H1 (cell line): Measurements from ENCODE around the gene SSH2. TPM values are rescaled to one million over a fixed set of nuclear protein-coding genes. Genes with fewer than 3 reads are reported as not detected.

Source experiments
- CTCF ChIA-PET: fragments of 300-600 bp; sonication (Branson Sonifier 250); formaldehyde crosslinking; loops from one replicate; lab custom pipeline; 2021; ENCODE audit not compliant: partially characterized antibody; lab: Charles Lee
- POLR2A ChIA-PET: fragments of 300-600 bp; sonication (Branson Sonifier 250); formaldehyde crosslinking; loops from one replicate; lab custom pipeline; 2021; ENCODE audit warnings: inconsistent platforms; ENCODE audit not compliant: partially characterized antibody; lab: Charles Lee
- DNase-seq, 2 experiments: peaks; one replicate each; pipeline versions ENCODE4 v3.0.0 to v3.0.0-alpha.2; 2010 to 2022; ENCODE audit warnings: low spot score in 2 of 2, low read depth in 1 of 2, mixed read lengths in 1 of 2
- FAIRE-seq: peaks from 2 replicates; lab custom pipeline; 2011; peaks lifted over from hg19 to GRCh38; lab: Jason Lieb, UNC
- H2AFZ ChIP-seq: 2 replicates; pipeline ENCODE4 v1.8.1; 2012; ENCODE audit warnings: low read length, inconsistent platforms
- H2AK5ac ChIP-seq: 2 replicates; pipeline ENCODE4 v1.6.1; 2013; ENCODE audit warnings: low read depth, low read length
- H2BK120ac ChIP-seq: replicated peaks from 2 replicates; pipeline ENCODE3; 2013; ENCODE audit warnings: low read depth, low read length, inconsistent platforms
- H2BK12ac ChIP-seq: 2 replicates; pipeline ENCODE4 v1.6.1; 2013; ENCODE audit warnings: low read depth, low read length
- H2BK15ac ChIP-seq: 2 replicates; pipeline ENCODE4 v1.6.1; 2013; ENCODE audit warnings: low read length
- H2BK20ac ChIP-seq: 2 replicates; pipeline ENCODE4 v1.6.1; 2013; ENCODE audit warnings: low read length
- H2BK5ac ChIP-seq: 2 replicates; pipeline ENCODE4 v1.6.1; 2013; ENCODE audit warnings: low read depth, low read length
- H3K14ac ChIP-seq: 2 replicates; pipeline ENCODE4 v1.6.1; 2013; ENCODE audit warnings: inconsistent platforms; ENCODE audit not compliant: insufficient read length
- H3K18ac ChIP-seq: 2 replicates; pipeline ENCODE4 v1.6.1; 2013; ENCODE audit warnings: low read length; ENCODE audit errors: extremely low read depth
- H3K23ac ChIP-seq: 2 replicates; pipeline ENCODE4 v1.6.1; 2013; ENCODE audit warnings: inconsistent platforms; ENCODE audit not compliant: insufficient read length
- H3K23me2 ChIP-seq: 2 replicates; pipeline ENCODE4 v1.6.1; 2013; ENCODE audit warnings: low read depth, low read length
- H3K27ac ChIP-seq: 2 replicates; pipeline ENCODE4 v1.6.1; 2011; ENCODE audit warnings: low read depth, low read length, inconsistent platforms
- H3K27me3 ChIP-seq, 4 experiments: replicated peaks in 1 of 4; 1 replicate in 1 of 4; 2 replicates in 3 of 4; pipeline versions ENCODE4 v1.6.1 to v1.8.1; 2011 to 2013; ENCODE audit warnings: low read length in 3 of 4, mild to moderate bottlenecking in 3 of 4, inconsistent platforms in 2 of 4, mixed read lengths in 2 of 4, moderate library complexity in 1 of 4; ENCODE audit not compliant: control insufficient read depth in 3 of 4, insufficient read depth in 3 of 4; ENCODE audit errors: extremely low read depth in 1 of 4
- H3K36me3 ChIP-seq, 4 experiments: 2 replicates each; pipeline versions ENCODE4 v1.6.1 to v1.8.1; 2011 to 2013; ENCODE audit warnings: mild to moderate bottlenecking in 4 of 4, low read length in 3 of 4, moderate library complexity in 2 of 4, control low read depth in 1 of 4, inconsistent platforms in 1 of 4; ENCODE audit not compliant: insufficient read depth in 4 of 4, control insufficient read depth in 2 of 4
- H3K4ac ChIP-seq: replicated peaks from 2 replicates; pipeline ENCODE3; 2013; ENCODE audit warnings: low read length, low read depth, mixed read lengths, inconsistent platforms; ENCODE audit not compliant: insufficient read length
- H3K4me1 ChIP-seq, 4 experiments: replicated peaks in 1 of 4; 1 replicate in 1 of 4; 2 replicates in 3 of 4; pipeline versions ENCODE4 v1.6.1 to v1.8.1; 2011 to 2013; ENCODE audit warnings: low read length in 3 of 4, inconsistent platforms in 2 of 4, mixed read lengths in 1 of 4; ENCODE audit not compliant: insufficient read depth in 4 of 4, control insufficient read depth in 3 of 4
- H3K4me2 ChIP-seq, 2 experiments: 2 replicates each; pipeline versions ENCODE4 v1.6.1 to v1.8.1; 2011 to 2013; ENCODE audit warnings: low read depth in 2 of 2, low read length in 2 of 2, control low read depth in 1 of 2, inconsistent platforms in 1 of 2, mild to moderate bottlenecking in 1 of 2; ENCODE audit not compliant: insufficient read depth in 1 of 2
- H3K4me3 ChIP-seq, 4 experiments: fragments of 200-600, 300-600 bp in 1 of 4; sonication (generic), shearing (Covaris generic), sonication (Bioruptor Twin) in 1 of 4; 2 replicates each; pipeline versions ENCODE4 v1.5.1 to v1.8.1; 2011 to 2016; ENCODE audit warnings: low read length in 4 of 4, low read depth in 3 of 4, control low read depth in 2 of 4, inconsistent platforms in 2 of 4, mild to moderate bottlenecking in 2 of 4, mixed read lengths in 1 of 4, moderate library complexity in 1 of 4; ENCODE audit not compliant: insufficient read depth in 2 of 4; ENCODE audit errors: extremely low read depth in 1 of 4
- H3K56ac ChIP-seq: replicated peaks from 2 replicates; pipeline ENCODE3; 2013; ENCODE audit warnings: low read depth, mild to moderate bottlenecking, mixed read lengths, low read length, inconsistent platforms; ENCODE audit not compliant: insufficient read length
- H3K79me1 ChIP-seq: 2 replicates; pipeline ENCODE4 v1.6.1; 2013; ENCODE audit warnings: low read depth, low read length, control low read depth
- H3K79me2 ChIP-seq, 2 experiments: 2 replicates each; pipeline versions ENCODE4 v1.6.1 to v1.8.1; 2012 to 2013; ENCODE audit warnings: low read length in 2 of 2, mild to moderate bottlenecking in 2 of 2, inconsistent platforms in 1 of 2; ENCODE audit not compliant: insufficient read depth in 2 of 2, control insufficient read depth in 1 of 2
- H3K9ac ChIP-seq, 4 experiments: replicated peaks in 1 of 4; 1 replicate in 1 of 4; 2 replicates in 3 of 4; pipeline versions ENCODE4 v1.6.1 to v1.8.1; 2011 to 2013; ENCODE audit warnings: low read depth in 3 of 4, low read length in 3 of 4, control low read depth in 2 of 4, mild to moderate bottlenecking in 2 of 4, moderate library complexity in 2 of 4, inconsistent platforms in 1 of 4; ENCODE audit errors: extremely low read depth in 1 of 4
- H3K9me3 ChIP-seq, 2 experiments: 2 replicates each; pipeline versions ENCODE4 v1.6.1 to v1.8.1; 2012 to 2013; ENCODE audit warnings: mild to moderate bottlenecking in 2 of 2, moderate library complexity in 2 of 2, control low read depth in 1 of 2, inconsistent platforms in 1 of 2, low read depth in 1 of 2, low read length in 1 of 2, mixed read lengths in 1 of 2; ENCODE audit not compliant: insufficient read depth in 2 of 2
- H4K20me1 ChIP-seq, 2 experiments: replicated peaks in 1 of 2; 2 replicates each; pipeline versions ENCODE3 to v1.8.1; 2011 to 2013; ENCODE audit warnings: inconsistent platforms in 2 of 2, low read length in 2 of 2, mild to moderate bottlenecking in 1 of 2; ENCODE audit not compliant: insufficient read depth in 2 of 2, control insufficient read depth in 1 of 2
- H4K5ac ChIP-seq: 2 replicates; pipeline ENCODE4 v1.6.1; 2013; ENCODE audit warnings: low read length, low read depth, mixed read lengths, inconsistent platforms; ENCODE audit not compliant: insufficient read length
- H4K8ac ChIP-seq: 2 replicates; pipeline ENCODE4 v1.8.0; 2013; ENCODE audit warnings: mild to moderate bottlenecking, moderate library complexity, low read length, inconsistent platforms; ENCODE audit not compliant: insufficient read depth; ENCODE audit errors: extremely low read depth
- H4K91ac ChIP-seq: replicated peaks from 2 replicates; pipeline ENCODE3; 2013; ENCODE audit warnings: low read length, mixed read lengths, inconsistent platforms; ENCODE audit not compliant: insufficient read length
- CBX5 ChIP-seq: fragments of 300-800, 300-1000 bp; sonication (generic); IDR thresholded peaks from 2 replicates; pipeline ENCODE4 v1.7.1; 2016; ENCODE audit warnings: antibody characterized with exemption, low read length, low read depth
- EP300 ChIP-seq, 2 experiments: IDR thresholded peaks; 1 replicate in 1 of 2; 2 replicates in 1 of 2; pipeline ENCODE4 v1.6.1; 2011 to 2012; ENCODE audit warnings: low read depth in 2 of 2, low read length in 2 of 2, mild to moderate bottlenecking in 2 of 2, borderline replicate concordance in 1 of 2, inconsistent platforms in 1 of 2, moderate library complexity in 1 of 2
- SIX5 ChIP-seq: IDR thresholded peaks from 2 replicates; pipeline ENCODE4 v1.6.1; 2011; ENCODE audit warnings: mild to moderate bottlenecking, low read depth, low read length
- polyA plus RNA-seq, 7 experiments: library from polyadenylated mRNA; depleted of rRNA in 3 of 7; stranded (reverse) in 5 of 7; unstranded in 2 of 7; fragments of >200 nt in 5 of 7; fragments of 200-250 nt in 2 of 7; gene quantifications; 1 replicate in 5 of 7; 2 replicates in 1 of 7; 4 replicates in 1 of 7; pipeline versions ENCODE4 v1.2.1 to v1.2.3, GENCODE V29; 2011 to 2013; ENCODE audit warnings: missing spikeins in 2 of 7, mixed read lengths in 2 of 7
- total RNA-seq: library from RNA; stranded (reverse); fragmentation: NEBNext Ultra II Directional; extraction: Animal tissue kit (Norgen Biotek cat#: 25700); gene quantifications from 2 replicates; pipeline ENCODE4 v1.2.1, GENCODE V29; 2021

SSH2 gene
- total and polyA plus RNA-seq, 2 of the 8 experiments (the other 6 are each of a cell fraction or from before 2014, with no cell fraction given) = 5.2 to 15.9 TPM

GRCh38 chr17:29652976-29653375, 277.1 kb downstream of the SSH2 start:
- no peak overlapping the region for H3K23ac ChIP-seq
- H3K79me2 ChIP-seq = no peaks in the 10 kb centered on the region
- no peak overlapping the region for H4K5ac ChIP-seq
- no peak overlapping the region for H3K18ac ChIP-seq
- H4K8ac ChIP-seq = no peak overlapping the region
- ChIA-PET CTCF (interaction anchor here (0.8 to 1.5 kb wide), 2 partner anchors 9 to 126 kb away, joined by 3 to 6 read pairs; no protein-coding TSS in a partner anchor), POLR2A (interaction anchor here (0.6 kb wide), 1 partner anchor 145 kb away, joined by 4 read pairs; no protein-coding TSS in a partner anchor)
- no peaks in the 10 kb centered on the region for H3K9me3 ChIP-seq
- no peaks in the 10 kb centered on the region for H3K36me3 ChIP-seq
- no peak overlapping the region for H4K91ac ChIP-seq
- DNase-seq (no peak), FAIRE-seq (no peak)
- no peak overlapping the region for H2BK12ac ChIP-seq
- no peak overlapping the region for H2AFZ ChIP-seq
- no peak overlapping the region for H3K27ac ChIP-seq
- H3K23me2 ChIP-seq = no peaks in the 10 kb centered on the region
- H2AK5ac ChIP-seq = no peak overlapping the region
- no peak overlapping the region for H2BK120ac ChIP-seq
- no peak overlapping the region for H3K56ac ChIP-seq
- no peak overlapping the region for H2BK20ac ChIP-seq
- no peak overlapping the region for H3K14ac ChIP-seq
- no peaks in the 10 kb centered on the region for H3K27me3 ChIP-seq
- no peak overlapping the region for H3K4me2 ChIP-seq
- no peaks in the 10 kb centered on the region for H3K4me1 ChIP-seq
- H2BK5ac ChIP-seq = no peak overlapping the region
- no peak overlapping the region for H3K4me3 ChIP-seq
- no peak overlapping the region for H3K4ac ChIP-seq
- H2BK15ac ChIP-seq = no peak overlapping the region
- no peaks in the 10 kb centered on the region for H3K79me1 ChIP-seq
- H4K20me1 ChIP-seq = no peaks in the 10 kb centered on the region
- H3K9ac ChIP-seq = no peak overlapping the region
- TF ChIP-seq EP300 (IDR thresholded peaks at IDR 0.05; ENCODE audit: borderline replicate concordance in 1 of 2, low read depth in 2 of 2, low read length in 2 of 2) = no peak
- no peak for TF ChIP-seq CBX5
- no peak for TF ChIP-seq SIX5
